GM12872 (cell line): ENCODE results near the gene STRA6.

Experiments used
- CTCF ChIP-seq: IDR thresholded peaks from 3 replicates; pipeline ENCODE4 v1.5.1; 2011; ENCODE audit warnings: low read depth, mild to moderate bottlenecking, low read length, moderate library complexity; ENCODE audit not compliant: insufficient read depth

Gene STRA6

GRCh38 chr15:74129586-74130154 is 72.9 kb downstream of the STRA6 start:
- no peak for TF ChIP-seq CTCF
